Occipital lobe (tissue), 2 donors: ENCODE data around the gene OR2F2. TPM values are rescaled to one million over a fixed set of nuclear protein-coding genes. Genes with fewer than 3 reads are reported as not detected.

Experiments
- DNase-seq: peaks from one replicate; lab custom pipeline; 2025; lab: John Stamatoyannopoulos, UW
- total RNA-seq: library from RNA; depleted of rRNA; stranded (reverse); fragments of >200 nt; gene quantifications from one replicate; pipeline ENCODE4 v1.2.3, GENCODE V29; 2014

Gene OR2F2
- total RNA-seq, 1 donor from 2014 or later, result not detected

GRCh38 chr7:143913945-143914615 is 21.0 kb upstream of the OR2F2 start:
- DNase-seq, result no peak

- no peak for DNase-seq
These were observed 19.9 kb upstream of the OR2F2 start for GRCh38 chr7:143914938-143915652.

- DNase-seq, result no peak
These were observed 10.2 kb upstream of the OR2F2 start for GRCh38 chr7:143924851-143925250.

- no peak for DNase-seq
These were observed 5.7 kb upstream of the OR2F2 start for GRCh38 chr7:143929224-143929920.

GRCh38 chr7:143931739-143932138 is 3.3 kb upstream of the OR2F2 start:
- no peak for DNase-seq

- DNase-seq, result peak; percentile 18
These were observed 1.3 kb downstream of the OR2F2 start for GRCh38 chr7:143936087-143937009.

- no peak for DNase-seq
These were observed 3.6 kb downstream of the OR2F2 start for GRCh38 chr7:143938379-143939243.

GRCh38 chr7:143945423-143945822 is 10.4 kb downstream of the OR2F2 start:
- DNase-seq, result no peak

- no peak for DNase-seq
These were observed 12.1 kb downstream of the OR2F2 start for GRCh38 chr7:143947111-143947510.

GRCh38 chr7:143948733-143949132 is 13.7 kb downstream of the OR2F2 start:
- no peak for DNase-seq

GRCh38 chr7:143953421-143953820 is 18.4 kb downstream of the OR2F2 start:
- DNase-seq, result no peak

GRCh38 chr7:143954135-143954534 is 19.1 kb downstream of the OR2F2 start:
- DNase-seq, result no peak

- DNase-seq, result no peak
These were observed 19.5 kb downstream of the OR2F2 start, which contains the start of gene OR2F1 for GRCh38 chr7:143954544-143954943. Gene OR2F1 (plus strand): TSS chr7:143954844. CDS start chr7:143959971, 5,127 bp downstream.

GRCh38 chr7:143958781-143959180 is 23.7 kb downstream of the OR2F2 start:
- DNase-seq, result no peak

- no peak for DNase-seq
These were observed 26.0 kb downstream of the OR2F2 start for GRCh38 chr7:143960813-143961610.

- DNase-seq, result no peak
These were observed 30.2 kb downstream of the OR2F2 start for GRCh38 chr7:143965280-143965679.

GRCh38 chr7:143967398-143967797 is 32.4 kb downstream of the OR2F2 start:
- no peak for DNase-seq

GRCh38 chr7:143973870-143974416 is 38.9 kb downstream of the OR2F2 start:
- DNase-seq, result no peak

- DNase-seq, result no peak
These were observed 39.4 kb downstream of the OR2F2 start for GRCh38 chr7:143974459-143974858.
